ENCODE data around the gene SPINK7.
"Not testable (repeated sequence)": the region's sequence is repeated elsewhere in the genome, so short reads cannot be mapped to it uniquely, and the experiment has no call there.

SPINK7 gene

GRCh38 chr5:148312153-148312552 lies at the start of gene SPINK7:
Gene SPINK7 (plus strand): TSS chr5:148312423. CDS start chr5:148312484, 61 bp downstream.
- no peak for DNase-seq

- no peak for DNase-seq
Observed at GRCh38 chr5:148267962-148268361, 44.3 kb upstream of the SPINK7 start.

- no peak for DNase-seq
Observed at GRCh38 chr5:148268566-148268965, 43.7 kb upstream of the SPINK7 start, which contains the start of gene SPINK13. Gene SPINK13 (plus strand): TSS chr5:148268794. CDS start chr5:148270073, 1,279 bp downstream.

GRCh38 chr5:148275129-148275528 lies 37.1 kb upstream of the SPINK7 start:
- not testable (repeated sequence) for DNase-seq

GRCh38 chr5:148280893-148281292 lies 31.3 kb upstream of the SPINK7 start:
- not testable (repeated sequence) for DNase-seq

- not testable (repeated sequence) for DNase-seq
Observed at GRCh38 chr5:148281336-148281735, 30.9 kb upstream of the SPINK7 start.

- DNase-seq: no peak
Observed at GRCh38 chr5:148290271-148291195, 21.7 kb upstream of the SPINK7 start.

GRCh38 chr5:148297731-148298130 lies 14.5 kb upstream of the SPINK7 start:
- DNase-seq: no peak

- no peak for DNase-seq
Observed at GRCh38 chr5:148306446-148306845, 5.8 kb upstream of the SPINK7 start.

- DNase-seq: no peak
Observed at GRCh38 chr5:148309019-148309418, 3.2 kb upstream of the SPINK7 start.

GRCh38 chr5:148309746-148310145 lies 2.5 kb upstream of the SPINK7 start:
- no peak for DNase-seq

GRCh38 chr5:148311484-148311883 lies 739 bp upstream of the SPINK7 start:
- no peak for DNase-seq

GRCh38 chr5:148314187-148314586 lies 2.0 kb downstream of the SPINK7 start:
- DNase-seq: no peak

GRCh38 chr5:148314731-148315130 lies 2.5 kb downstream of the SPINK7 start:
- DNase-seq: no peak

- peak; percentile 0 for DNase-seq
Observed at GRCh38 chr5:148320011-148320963, 8.1 kb downstream of the SPINK7 start.

- DNase-seq: no peak
Observed at GRCh38 chr5:148333262-148333849, 21.1 kb downstream of the SPINK7 start.

GRCh38 chr5:148335259-148335658 lies 23.0 kb downstream of the SPINK7 start, which contains the start of gene SPINK9:
Gene SPINK9 (plus strand): TSS chr5:148335559. CDS start chr5:148335614, 55 bp downstream.
- no peak for DNase-seq

GRCh38 chr5:148336704-148337435 lies 24.6 kb downstream of the SPINK7 start:
- DNase-seq: no peak

GRCh38 chr5:148342371-148343045 lies 30.3 kb downstream of the SPINK7 start:
- no peak for DNase-seq

GRCh38 chr5:148343046-148343407 lies 30.8 kb downstream of the SPINK7 start:
- DNase-seq: no peak

Measured in activated effector memory CD4-positive, alpha-beta T cell treated with Interleukin-2 at 50 U/mL for 16 hours (primary cell).